Right lobe of liver (tissue), 6 donors: ENCODE results near the gene KAZN. TPM values are rescaled to one million over a fixed set of nuclear protein-coding genes. Genes with fewer than 3 reads are reported as not detected.

Experiments used
- ATAC-seq, 4 donors: fragments of 200-7000 bp; cut with Tn5 transposase; one replicate each; pipeline ENCODE4 v1.9.1; 2020; ENCODE audit warnings: mild to moderate bottlenecking in 4 of 4, moderate library complexity in 4 of 4
- DNase-seq, 3 donors: peaks; one replicate each; pipeline ENCODE4 v3.0.0-alpha.2; 2020
- H3K27ac ChIP-seq, 3 donors: fragments of 200-600 bp; one replicate each; pipeline ENCODE4 v1.8.0; 2022
- H3K27me3 ChIP-seq, 2 donors: fragments of 200-600 bp; one replicate each; pipeline ENCODE4 v1.8.0; 2022
- H3K36me3 ChIP-seq, 4 donors: fragments of 200-600 bp; sonication (generic) in 1 of 4; one replicate each; pipeline versions ENCODE4 v1.5.1 to v1.8.0; 2017 to 2022; ENCODE audit warnings: control low read depth in 1 of 4
- H3K4me1 ChIP-seq, 4 donors: fragments of 200-600 bp; sonication (generic) in 1 of 4; one replicate each; pipeline versions ENCODE4 v1.5.1 to v1.8.0; 2017 to 2022; ENCODE audit warnings: control low read depth in 1 of 4
- H3K4me3 ChIP-seq, 3 donors: fragments of 200-600 bp; one replicate each; pipeline ENCODE4 v1.8.0; 2022
- H3K9me3 ChIP-seq, 4 donors: fragments of 200-600 bp; sonication (generic) in 1 of 4; one replicate each; pipeline versions ENCODE4 v1.5.1 to v1.8.0; 2017 to 2022; ENCODE audit warnings: control low read depth in 1 of 4
- CTCF ChIP-seq, 4 donors: fragments of 200-600 bp in 3 of 4; fragments of 450-650 bp in 1 of 4; IDR thresholded peaks; one replicate each; pipeline versions ENCODE4 v1.5.1 to v1.8.0; 2016 to 2022; ENCODE audit warnings: antibody characterized with exemption in 4 of 4, mild to moderate bottlenecking in 2 of 4
- POLR2A ChIP-seq: fragments of 450-650 bp; IDR thresholded peaks from one replicate; pipeline ENCODE4 v1.6.1; 2017; ENCODE audit warnings: antibody characterized with exemption, mild to moderate bottlenecking
- WGBS: methylation state at CpG from one replicate; pipeline ENCODE4 v1.1.6; 2018; ENCODE audit warnings: low coverage, low lambda C conversion rate; ENCODE audit not compliant: insufficient coverage; ENCODE audit errors: missing lambda C conversion rate; 5-methylcytosine and 5-hydroxymethylcytosine counted together
- intact Hi-C, 2 donors: fragments of 100-400 bp; cut with DNase I; formaldehyde crosslinking; loops; one replicate each; pipeline versions ENCODE4 v1.11.2 to v1.14.1; 2022
- total RNA-seq, 6 experiments: library from RNA; depleted of rRNA in 2 of 6; stranded (reverse); fragments of >200 nt in 2 of 6; fragmentation: NEBNext Ultra II Directional in 3 of 6; extraction: Animal tissue kit (Norgen Biotek cat#: 25700) in 3 of 6; gene quantifications; one replicate each; pipeline versions ENCODE4 v1.1.0 to v1.2.4, GENCODE V29; 2016 to 2023
- donor health status: DM: no; HTN: yes; CAD: no.
- donor health status: DM: no; HTN: no; CAD: no.
- donor health status: DM: no; HTN: no; CAD: no.
- donor health status: DM: no; HTN: yes; CAD: no.
- donor health status: DM: no; HTN: yes; CAD: no.

The KAZN gene
- total RNA-seq, 6 experiments from 2014 or later: 1.5 to 7.2 (median 2.7) TPM

- WGBS: no CpG with 5 or more reads among the region's 9 CpGs
Observed at GRCh38 chr1:15073799-15074308, 475.4 kb downstream of the KAZN start.

GRCh38 chr1:15075175-15075574 is 476.7 kb downstream of the KAZN start:
- ATAC-seq (no peak), DNase-seq (no peak)
- no peak overlapping the region for H3K27ac ChIP-seq
- no peaks in the 10 kb centered on the region for H3K27me3 ChIP-seq
- no peaks in the 10 kb centered on the region for H3K4me1 ChIP-seq
- 84% methylated on average over 5 of the region's 6 CpGs for WGBS
- intact Hi-C loops: no loop called here
- H3K9me3 ChIP-seq: no peaks in the 10 kb centered on the region
- TF ChIP-seq CTCF (IDR thresholded peaks at IDR 0.05): no peak
- TF ChIP-seq POLR2A: no peak
- H3K4me3 ChIP-seq: no peak overlapping the region
- no peaks in the 10 kb centered on the region for H3K36me3 ChIP-seq

More at GRCh38 chr1:15073799-15074308, 475.4 kb downstream of the KAZN start:
- ATAC-seq: no peak
- Histone ChIP-seq H3K27me3 (no peaks in the 10 kb centered on the region), H3K27ac (no peak overlapping the region), H3K4me3 (no peak overlapping the region), H3K9me3 (no peaks in the 10 kb centered on the region), H3K4me1 (no peaks in the 10 kb centered on the region), H3K36me3 (no peaks in the 10 kb centered on the region)
- intact Hi-C loops: no loop called here
- DNase-seq: no peak
- TF ChIP-seq POLR2A (no peak), CTCF (IDR thresholded peaks at IDR 0.05) (no peak)

- DNase-seq: no peak
- intact Hi-C loops: no loop called here
- H3K27me3 ChIP-seq: no peaks in the 10 kb centered on the region
- ATAC-seq: peak in 1 of 4 donors; percentile 19
- no peaks in the 10 kb centered on the region for H3K36me3 ChIP-seq
- H3K9me3 ChIP-seq: no peaks in the 10 kb centered on the region
- TF ChIP-seq POLR2A: no peak
- no peak for TF ChIP-seq CTCF (IDR thresholded peaks at IDR 0.05)
- no peak overlapping the region for H3K27ac ChIP-seq
- H3K4me1 ChIP-seq: no peaks in the 10 kb centered on the region
- 29% methylated on average over 1 of the region's 2 CpGs for WGBS
- H3K4me3 ChIP-seq: no peak overlapping the region
Observed at GRCh38 chr1:15075817-15076216, 477.3 kb downstream of the KAZN start.

- intact Hi-C loops: no loop called here
- TF ChIP-seq POLR2A: no peak
- no peak for TF ChIP-seq CTCF (IDR thresholded peaks at IDR 0.05)
- Histone ChIP-seq H3K27me3 (no peaks in the 10 kb centered on the region), H3K4me3 (no peak overlapping the region), H3K9me3 (no peaks in the 10 kb centered on the region), H3K4me1 (no peaks in the 10 kb centered on the region), H3K36me3 (no peaks in the 10 kb centered on the region), H3K27ac (no peak overlapping the region)
- no peak for DNase-seq
- WGBS: no CpG with 5 or more reads among the region's 9 CpGs
- ATAC-seq: no peak
Observed at GRCh38 chr1:15076807-15077206, 478.3 kb downstream of the KAZN start.

- intact Hi-C loops: no loop called here
- no peak for TF ChIP-seq CTCF (IDR thresholded peaks at IDR 0.05)
- no peak for TF ChIP-seq POLR2A
- Histone ChIP-seq H3K27me3 (no peaks in the 10 kb centered on the region), H3K4me3 (no peak overlapping the region), H3K27ac (no peak overlapping the region), H3K9me3 (no peaks in the 10 kb centered on the region), H3K4me1 (no peaks in the 10 kb centered on the region), H3K36me3 (no peaks in the 10 kb centered on the region)
- WGBS: 79% methylated on average over 7 of the region's 10 CpGs
- ATAC-seq (no peak), DNase-seq (no peak)
Observed at GRCh38 chr1:15077384-15077783, 478.9 kb downstream of the KAZN start.
